Head of caudate nucleus (tissue), 42 donors: ENCODE measurements around the gene ARHGEF7.
A peak's percentile ranks its signal among the peaks of the same experiment; 100 is the strongest.
"Not testable (repeated sequence)": the region's sequence is repeated elsewhere in the genome, so short reads cannot be mapped to it uniquely, and the experiment has no call there.

Experiments used
- DNase-seq, 42 donors: peaks; one replicate each; pipeline versions ENCODE4 v3.0.0 to v3.0.0-alpha.2; 2020 to 2021; ENCODE audit warnings: mixed read lengths in 7 of 42
- intact Hi-C: fragments of 100-400 bp; cut with DNase I; formaldehyde crosslinking; loops from one replicate; pipeline ENCODE4 v1.15.0; 2022

The ARHGEF7 gene, protein sequence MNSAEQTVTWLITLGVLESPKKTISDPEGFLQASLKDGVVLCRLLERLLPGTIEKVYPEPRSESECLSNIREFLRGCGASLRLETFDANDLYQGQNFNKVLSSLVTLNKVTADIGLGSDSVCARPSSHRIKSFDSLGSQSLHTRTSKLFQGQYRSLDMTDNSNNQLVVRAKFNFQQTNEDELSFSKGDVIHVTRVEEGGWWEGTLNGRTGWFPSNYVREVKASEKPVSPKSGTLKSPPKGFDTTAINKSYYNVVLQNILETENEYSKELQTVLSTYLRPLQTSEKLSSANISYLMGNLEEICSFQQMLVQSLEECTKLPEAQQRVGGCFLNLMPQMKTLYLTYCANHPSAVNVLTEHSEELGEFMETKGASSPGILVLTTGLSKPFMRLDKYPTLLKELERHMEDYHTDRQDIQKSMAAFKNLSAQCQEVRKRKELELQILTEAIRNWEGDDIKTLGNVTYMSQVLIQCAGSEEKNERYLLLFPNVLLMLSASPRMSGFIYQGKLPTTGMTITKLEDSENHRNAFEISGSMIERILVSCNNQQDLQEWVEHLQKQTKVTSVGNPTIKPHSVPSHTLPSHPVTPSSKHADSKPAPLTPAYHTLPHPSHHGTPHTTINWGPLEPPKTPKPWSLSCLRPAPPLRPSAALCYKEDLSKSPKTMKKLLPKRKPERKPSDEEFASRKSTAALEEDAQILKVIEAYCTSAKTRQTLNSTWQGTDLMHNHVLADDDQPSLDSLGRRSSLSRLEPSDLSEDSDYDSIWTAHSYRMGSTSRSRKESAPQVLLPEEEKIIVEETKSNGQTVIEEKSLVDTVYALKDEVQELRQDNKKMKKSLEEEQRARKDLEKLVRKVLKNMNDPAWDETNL

DNA sequence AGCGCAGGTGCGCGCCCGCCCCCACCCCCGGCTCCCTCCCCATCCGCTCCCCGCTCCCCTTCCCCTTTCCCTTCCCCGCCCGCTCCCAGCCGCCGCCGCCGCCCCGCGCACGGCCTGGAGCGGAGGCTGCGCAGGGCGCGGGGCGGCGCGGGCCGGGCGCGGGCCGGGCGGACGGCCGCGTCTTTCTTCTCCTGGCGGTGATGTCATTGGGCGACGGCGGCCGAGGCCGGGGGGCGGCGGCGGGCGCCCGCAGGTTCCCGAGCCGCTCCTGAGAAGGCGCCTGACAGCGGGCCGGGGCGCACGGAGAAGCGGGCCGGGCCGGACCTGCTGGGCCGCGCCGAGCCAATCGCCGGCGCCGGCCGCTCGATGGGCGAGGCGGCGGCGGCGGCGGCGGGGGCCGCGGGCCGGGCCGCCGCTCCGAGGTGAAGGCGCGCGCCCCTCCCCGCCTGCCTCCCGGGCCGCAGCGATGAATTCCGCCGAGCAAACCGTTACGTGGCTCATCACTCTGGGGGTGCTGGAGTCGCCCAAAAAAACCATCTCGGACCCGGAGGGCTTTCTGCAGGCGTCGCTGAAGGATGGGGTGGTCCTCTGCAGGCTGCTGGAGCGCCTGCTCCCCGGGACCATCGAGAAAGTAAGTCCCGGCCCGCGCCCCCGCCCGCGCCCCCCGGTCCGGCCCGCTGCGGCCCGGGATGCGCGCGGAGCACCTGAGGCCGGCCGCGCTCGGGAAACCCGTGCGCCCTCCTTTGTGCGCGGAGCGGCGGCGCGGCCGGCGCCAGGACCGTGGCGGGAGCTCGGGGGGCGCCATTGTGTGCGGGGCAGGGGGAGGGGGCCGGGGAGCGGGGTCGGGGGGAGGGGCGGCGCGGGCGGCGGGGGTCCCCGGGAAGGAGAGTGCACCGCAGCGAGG is at the start of gene ARHGEF7:
Gene ARHGEF7 (plus strand): TSS at position 250 of the 904 bp plus-strand sequence. CDS start 217 bp downstream, at position 467.
- intact Hi-C loops = no loop called here
- peak in 27 of 42 donors; percentile 9 to 61 (median 38) for DNase-seq

DNA sequence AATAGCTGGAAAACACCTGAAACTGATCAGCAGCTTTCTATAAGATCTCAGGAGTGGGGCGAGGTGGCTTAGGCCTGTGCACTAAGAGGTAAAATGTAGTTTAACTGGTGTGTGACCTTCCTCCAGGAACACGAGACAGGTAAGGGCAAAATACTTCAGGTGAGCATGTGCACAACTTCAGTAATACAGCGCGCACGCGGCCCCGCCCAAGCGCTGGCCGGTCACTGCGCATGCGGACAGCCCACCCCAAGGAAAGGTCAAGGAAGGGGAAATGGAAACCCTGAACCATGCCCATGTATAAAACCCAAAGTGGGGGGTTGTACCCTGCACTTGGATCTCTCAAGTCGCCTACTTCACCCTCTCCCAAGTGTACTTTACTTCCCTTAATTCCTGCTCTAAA is 49.4 kb upstream of the ARHGEF7 start:
- peak in 1 of 42 donors; percentile 29 for DNase-seq
- intact Hi-C loops = loop anchor here (5.0 to 10.0 kb wide), 2 partner anchors 157 to 399 kb away; no protein-coding TSS in a partner anchor

DNA sequence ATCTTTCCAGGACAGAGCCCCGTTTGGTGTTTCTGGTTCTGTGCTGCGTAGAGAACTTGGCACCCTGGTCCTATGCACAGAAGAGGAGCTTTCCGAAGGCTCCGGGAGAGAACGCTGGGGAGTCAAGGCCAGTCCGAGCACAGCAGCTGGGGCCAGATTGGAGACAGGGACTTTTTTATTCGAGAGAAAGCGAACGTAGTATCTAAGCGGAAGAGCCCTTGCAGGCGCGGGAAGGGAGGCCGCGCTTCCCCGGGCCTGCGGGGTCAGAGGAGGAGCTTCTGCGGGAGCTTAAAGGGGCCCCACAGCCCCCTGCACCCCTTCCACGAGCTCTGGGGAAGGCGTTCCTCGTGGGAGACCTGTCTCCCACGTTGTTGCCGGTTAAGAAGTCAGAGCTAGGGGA is 48.6 kb upstream of the ARHGEF7 start:
- DNase-seq = peak in 12 of 42 donors; percentile 8 to 45 (median 20)
- intact Hi-C loops = loop anchor here (5.0 to 10.0 kb wide), 2 partner anchors 156 to 398 kb away; no protein-coding TSS in a partner anchor

DNA sequence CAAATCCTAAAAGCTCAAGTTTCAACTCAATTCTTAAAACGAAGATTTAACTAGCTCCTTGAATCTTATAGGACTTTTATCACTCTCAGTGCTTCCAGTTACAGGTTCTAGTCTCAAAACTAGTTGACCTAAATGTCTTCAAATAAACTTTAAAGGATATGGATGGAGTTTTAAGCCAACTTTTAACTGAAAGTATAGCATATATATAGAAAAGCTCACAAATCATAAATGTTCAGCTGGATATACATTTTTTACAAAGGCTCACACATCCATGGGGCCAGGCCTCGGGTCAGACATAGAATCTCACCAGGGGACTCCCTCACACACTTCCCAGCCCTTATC is 47.1 kb upstream of the ARHGEF7 start:
- DNase-seq = no peak
- intact Hi-C loops = loop anchor here (5.0 to 10.0 kb wide), 2 partner anchors 154 to 397 kb away; no protein-coding TSS in a partner anchor

DNA sequence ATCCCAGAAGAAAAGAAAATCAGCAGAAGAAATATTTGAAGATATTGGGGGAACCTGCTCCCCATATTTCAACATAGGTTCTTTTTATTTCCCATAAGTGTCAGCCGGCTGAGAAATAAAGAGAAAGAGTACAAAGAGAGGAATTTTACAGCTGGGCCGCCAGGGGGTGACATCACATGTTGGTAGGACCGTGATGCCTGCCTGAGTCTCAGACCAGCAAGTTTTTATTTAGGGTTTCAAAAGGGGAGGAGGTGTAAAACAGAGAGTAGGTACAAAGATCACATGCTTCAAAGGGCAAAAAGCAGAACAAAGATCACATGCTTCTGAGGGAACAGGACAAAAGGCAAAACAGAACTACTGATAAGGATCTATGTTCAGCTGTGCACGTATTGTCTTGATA is 44.0 kb upstream of the ARHGEF7 start:
- DNase-seq = peak in 3 of 42 donors; percentile 13 to 42 (median 29)
- intact Hi-C loops = not testable (repeated sequence)

DNA sequence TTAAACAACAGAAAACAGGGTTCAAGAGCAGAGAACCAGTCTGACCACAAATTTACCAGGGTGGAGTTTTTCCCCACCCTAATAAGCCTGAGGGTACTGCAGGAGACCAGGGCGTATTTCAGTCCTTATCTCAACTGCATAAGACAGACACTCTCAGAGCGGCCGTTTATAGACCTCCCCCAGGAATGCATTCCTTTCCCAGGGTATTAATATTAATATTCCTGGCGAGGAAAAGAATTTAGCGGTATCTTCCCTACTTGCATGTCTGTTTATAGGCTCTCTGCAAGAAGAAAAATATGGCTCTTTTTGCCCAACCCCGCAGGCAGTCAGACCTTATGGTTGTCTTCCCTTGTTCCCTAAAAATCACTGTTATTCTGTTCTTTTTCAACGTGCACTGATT is 43.6 kb upstream of the ARHGEF7 start:
- intact Hi-C loops, DNase-seq: not testable (repeated sequence)

DNA sequence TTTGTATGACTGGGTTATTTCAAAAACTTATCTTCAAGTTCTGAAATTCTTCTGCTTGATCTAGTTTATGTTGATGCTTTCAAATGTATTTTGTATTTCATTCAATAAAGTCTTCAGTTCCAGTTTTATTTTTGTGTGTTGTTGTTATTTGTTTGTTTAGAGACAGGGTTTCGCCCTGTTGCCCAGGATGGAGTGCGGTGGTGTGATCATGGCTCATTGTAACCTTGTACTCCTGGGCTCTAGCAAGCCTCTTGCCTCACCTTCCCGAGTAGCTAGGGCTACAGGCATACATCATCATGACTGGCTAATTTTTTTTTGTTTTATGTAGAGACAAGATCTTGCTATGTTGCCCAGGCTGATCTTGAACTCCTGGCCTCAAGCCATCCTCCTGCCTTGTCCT is 40.3 kb upstream of the ARHGEF7 start:
- intact Hi-C loops = no loop called here
- no peak for DNase-seq

DNA sequence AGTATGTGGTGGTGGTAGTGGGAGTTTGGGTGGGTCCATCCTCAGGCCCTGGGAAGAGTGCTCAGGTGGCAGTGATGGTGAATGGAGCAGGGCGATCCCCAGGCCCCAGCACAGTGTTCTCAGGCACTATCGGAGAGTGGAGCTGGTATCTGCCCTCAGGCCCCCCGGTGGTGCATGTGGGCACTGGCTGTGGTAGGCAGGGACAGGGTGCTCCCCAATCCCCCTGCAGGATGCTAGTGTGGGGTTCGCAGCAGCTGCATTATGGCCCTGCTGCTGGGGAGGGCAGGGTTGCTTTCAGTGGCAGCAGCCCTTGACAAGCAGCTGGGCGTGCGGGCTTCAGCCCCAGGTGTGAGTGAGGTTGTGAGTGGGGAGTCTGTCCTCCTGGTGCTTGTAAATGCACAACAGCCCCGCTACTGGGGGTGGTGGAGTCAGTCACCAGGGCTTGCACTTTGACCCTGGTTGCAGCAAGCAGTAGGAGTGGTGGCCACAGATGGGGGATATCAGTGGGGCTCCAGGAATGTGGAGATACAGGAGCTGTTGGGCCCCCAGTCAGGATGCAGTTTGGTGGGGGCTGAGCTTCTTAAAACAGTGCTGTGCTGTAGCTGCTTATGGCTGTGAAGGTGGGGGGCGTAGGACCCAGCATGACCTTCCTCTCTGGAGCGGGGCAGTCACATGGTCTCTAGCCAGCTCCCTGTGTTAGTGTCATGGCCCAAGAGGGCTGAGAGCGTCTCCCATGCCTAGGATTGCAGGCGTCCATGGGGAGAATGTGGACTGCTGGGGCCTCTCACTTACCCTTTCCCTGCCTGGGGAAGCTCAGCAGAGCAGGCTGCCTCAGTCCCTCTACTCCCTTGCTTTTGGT is 38.7 kb upstream of the ARHGEF7 start:
- intact Hi-C loops = no loop called here
- no peak for DNase-seq

DNA sequence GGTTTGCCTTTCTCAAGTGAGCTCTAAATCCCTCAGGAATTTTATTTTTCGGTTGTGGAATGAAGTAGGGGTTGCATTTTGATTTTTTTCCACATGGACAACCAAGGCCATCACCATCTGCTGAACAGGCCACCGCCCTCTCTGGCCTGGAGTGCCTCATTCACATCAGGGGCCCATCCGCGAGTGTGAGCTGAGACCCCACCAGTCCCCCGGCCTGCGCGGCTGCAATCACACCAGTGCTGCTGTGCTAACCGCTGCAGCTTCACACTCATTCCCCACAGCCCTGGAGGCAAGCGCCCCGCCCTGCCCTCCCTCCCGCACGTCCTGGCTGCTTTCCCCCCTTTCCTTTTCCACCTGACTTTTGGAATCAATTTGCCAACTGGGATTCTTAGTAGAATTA is 35.7 kb upstream of the ARHGEF7 start:
- DNase-seq = no peak
- intact Hi-C loops = no loop called here

DNA sequence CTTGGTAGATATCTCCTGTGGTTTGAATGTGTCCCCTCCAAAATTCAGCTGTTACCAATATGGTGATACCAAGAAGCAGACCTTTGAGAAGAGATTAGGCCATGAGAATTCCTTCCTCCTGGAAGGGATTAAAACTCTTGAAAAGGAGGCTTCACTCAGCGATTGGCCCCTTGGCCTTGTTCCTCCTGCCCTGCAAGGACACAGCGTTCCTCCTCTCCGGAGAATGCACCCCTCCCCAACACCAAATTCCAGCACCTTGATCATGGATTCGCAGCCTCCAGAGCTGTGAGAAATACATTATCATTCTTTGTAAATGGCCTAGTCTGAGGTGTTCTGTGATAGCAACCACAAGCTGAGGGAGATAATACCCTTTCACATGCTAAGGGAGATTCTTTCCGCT is 34.5 kb upstream of the ARHGEF7 start:
- intact Hi-C loops = no loop called here
- DNase-seq = no peak

DNA sequence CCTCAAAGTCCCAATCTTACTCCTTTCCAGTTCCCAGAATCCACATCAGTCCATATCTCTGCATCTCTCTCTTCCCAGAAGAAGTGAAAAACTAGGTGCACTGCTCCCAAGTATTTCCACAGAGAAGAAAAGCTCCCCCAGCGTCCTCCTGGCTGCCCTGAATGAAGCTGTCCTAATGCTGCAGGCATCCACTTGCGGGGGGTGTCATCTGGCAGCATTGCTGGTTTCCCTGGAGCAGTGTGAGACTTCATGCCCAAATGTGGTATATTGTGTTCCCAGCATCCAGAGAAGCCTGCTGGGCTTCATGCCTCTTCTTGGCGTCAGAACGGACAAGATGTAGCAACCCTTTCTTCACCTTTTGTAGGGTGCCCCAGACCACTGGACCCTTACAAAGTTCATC is 32.9 kb upstream of the ARHGEF7 start:
- intact Hi-C loops = no loop called here
- no peak for DNase-seq

DNA sequence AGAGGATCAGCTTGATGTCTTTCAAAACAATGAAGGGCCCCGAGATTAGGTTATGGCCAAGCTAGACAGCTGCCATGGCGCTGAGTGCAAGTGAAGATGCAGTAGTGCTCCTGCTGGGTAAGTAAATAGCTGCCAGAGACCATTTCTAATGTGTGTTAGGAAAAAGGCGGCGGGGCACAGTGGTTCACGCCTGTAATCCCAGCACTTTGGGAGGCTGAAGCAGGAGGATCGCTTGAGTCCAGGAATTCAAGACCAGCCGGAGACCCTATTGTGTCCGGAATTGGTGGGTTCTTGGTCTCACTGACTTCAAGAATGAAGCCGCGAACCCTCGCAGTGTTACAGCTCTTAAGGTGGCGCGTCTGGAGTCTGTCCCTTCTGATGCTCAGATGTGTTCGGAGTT is 32.3 kb upstream of the ARHGEF7 start:
- intact Hi-C loops, DNase-seq: not testable (repeated sequence)

DNA sequence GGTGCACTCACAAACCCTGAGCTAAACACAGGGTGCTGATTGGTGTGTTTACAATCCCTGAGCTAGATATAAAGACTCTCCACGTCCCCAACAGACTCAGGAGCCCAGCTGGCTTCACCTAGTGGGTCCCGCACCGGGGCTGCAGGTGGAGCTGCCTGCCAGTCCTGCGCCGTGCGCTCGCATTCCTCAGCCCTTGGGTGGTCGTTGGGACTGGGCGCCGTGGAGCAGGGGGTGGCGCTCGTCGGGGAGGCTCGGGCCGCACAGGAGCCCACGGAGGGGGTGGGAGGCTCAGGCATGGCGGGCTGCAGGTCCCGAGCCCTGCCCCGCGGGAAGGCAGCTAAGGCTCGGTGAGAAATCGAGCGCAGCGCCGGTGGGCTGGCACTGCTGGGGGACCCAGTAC is 31.4 kb upstream of the ARHGEF7 start:
- intact Hi-C loops, DNase-seq: not testable (repeated sequence)

DNA sequence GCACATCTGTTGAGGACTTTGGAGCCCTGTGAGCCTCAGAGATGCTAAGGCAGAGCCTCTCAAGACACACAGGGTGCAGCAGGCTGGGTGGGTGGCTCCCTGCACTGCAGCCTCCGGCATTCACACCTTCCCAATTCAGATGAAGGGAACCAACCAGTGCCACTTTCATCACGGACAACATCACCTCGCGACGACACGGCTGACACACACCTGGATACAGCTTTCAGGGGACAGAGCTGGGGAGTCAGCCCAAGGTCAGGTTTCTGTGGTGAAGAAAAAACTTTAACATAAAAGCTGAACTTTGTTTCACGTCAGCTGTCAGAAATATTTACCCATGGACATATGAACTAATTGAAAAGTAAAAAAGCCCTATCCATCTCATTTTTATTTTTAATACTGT is 24.9 kb upstream of the ARHGEF7 start:
- intact Hi-C loops = no loop called here
- DNase-seq = no peak

DNA sequence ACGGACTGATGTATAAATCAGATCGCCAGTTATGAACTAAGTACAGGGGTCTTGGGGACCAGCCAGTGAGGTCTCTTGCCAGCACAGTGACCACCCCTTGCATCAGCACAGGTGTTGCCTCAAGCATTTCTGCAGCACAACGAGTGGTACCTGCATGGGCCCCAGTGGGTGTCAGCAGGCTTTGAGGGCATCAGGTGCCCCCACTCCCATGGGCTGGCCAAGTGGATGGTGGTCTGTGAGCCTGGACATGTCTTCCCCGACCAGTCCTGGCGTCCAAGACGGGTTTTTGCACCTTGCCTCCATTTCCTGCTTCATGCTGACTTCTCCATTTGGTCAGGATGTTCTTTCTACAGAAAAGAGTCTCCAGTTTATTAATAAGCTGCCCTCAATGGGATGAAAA is 22.4 kb upstream of the ARHGEF7 start:
- intact Hi-C loops = no loop called here
- DNase-seq = no peak

DNA sequence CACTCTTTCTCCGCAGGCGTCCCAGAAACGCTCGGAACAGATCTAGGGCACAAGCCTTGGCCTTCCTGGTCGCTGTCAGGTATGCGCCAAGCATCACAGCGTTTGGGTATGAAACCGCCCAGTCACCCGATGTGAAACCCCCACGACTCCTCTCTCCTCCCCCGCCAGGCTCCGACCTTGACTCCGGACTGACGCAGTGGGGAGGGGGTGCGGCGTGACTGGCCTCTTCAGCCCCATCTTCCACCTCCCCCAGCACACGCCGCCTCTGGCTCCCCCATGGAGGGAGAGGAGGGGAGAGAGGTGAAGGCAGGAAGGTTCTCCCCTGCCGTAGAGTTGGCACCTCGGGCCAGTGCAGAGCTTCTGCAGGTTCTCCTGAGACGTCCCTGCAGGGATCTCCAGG is 22.0 kb upstream of the ARHGEF7 start:
- DNase-seq = no peak
- intact Hi-C loops = no loop called here

DNA sequence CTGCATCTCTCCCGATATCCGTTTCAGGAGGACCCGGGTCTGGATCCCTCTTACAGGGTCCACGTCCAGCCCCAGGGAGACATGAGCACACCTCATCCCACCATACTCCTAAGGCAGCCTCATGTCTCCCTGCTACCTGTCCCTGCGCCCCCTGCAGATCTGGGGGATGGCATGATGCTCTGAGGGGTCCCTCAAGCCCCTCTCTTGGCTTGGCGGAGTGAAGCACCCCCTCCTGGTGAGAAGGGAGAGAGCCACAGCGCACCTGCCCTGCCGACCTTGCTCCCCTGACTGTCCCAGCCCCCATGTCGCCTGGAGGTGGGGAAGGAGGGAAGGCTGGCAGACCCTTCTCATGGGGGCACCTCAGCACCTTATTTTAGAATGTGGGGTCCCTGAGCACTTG is 21.5 kb upstream of the ARHGEF7 start:
- intact Hi-C loops = no loop called here
- DNase-seq = no peak
